ENCODE data around the gene UGCG.
"Not testable (repeated sequence)": the region's sequence is repeated elsewhere in the genome, so short reads cannot be mapped to it uniquely, and the experiment has no call there.

The UGCG gene

DNA sequence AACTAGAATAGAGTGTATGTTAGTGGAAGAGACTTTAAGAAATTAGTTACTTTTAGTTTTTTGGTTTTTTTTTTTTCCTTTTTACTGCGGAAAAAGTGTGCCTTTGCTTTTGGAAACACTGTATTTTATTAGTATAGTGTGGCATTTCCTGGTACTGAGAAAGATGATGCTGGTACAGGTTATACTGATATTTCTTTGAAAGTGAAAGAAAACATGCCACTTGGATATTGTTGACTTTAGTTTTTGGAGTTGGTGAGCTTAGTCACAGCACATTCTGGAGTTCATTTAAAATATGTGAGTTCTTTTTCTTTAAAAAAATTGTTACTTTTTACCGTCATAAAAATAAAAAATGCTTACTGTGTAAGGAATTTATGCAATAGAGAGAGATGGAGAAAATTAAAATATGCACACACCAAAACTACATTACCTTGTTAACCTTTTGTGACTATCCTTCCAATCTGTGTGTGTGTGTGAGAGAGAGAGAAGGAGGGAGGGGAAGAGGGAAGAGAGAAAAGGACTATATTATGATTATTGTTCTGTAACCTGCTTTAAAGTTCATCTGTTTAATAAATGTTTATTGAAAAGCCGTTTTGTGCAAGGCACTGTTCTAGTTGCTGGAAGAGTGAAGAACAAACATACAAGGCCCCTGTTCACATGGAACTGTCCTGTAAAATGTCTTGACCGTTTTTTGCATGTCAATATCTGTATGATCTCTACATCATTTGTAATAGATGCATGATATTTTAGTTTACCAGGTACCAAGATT lies 1.9 kb downstream of the UGCG start:
- no peak for DNase-seq (ENCODE audit: low read depth in 1 of 2, low spot score in 1 of 2)
- in situ Hi-C loops (cut with HindIII; ENCODE audit: low pct_unique_long_range_greater_than_20kb, low sequenced_read_pairs), result no loop called here
- no peak for TF ChIP-seq JUND (IDR thresholded peaks at IDR 0.05; ENCODE audit: low read depth)

- in situ Hi-C loops (cut with HindIII; ENCODE audit: low pct_unique_long_range_greater_than_20kb, low sequenced_read_pairs), result no loop called here
- TF ChIP-seq JUND (IDR thresholded peaks at IDR 0.05; ENCODE audit: low read depth), result no peak
- DNase-seq (ENCODE audit: low read depth in 1 of 2, low spot score in 1 of 2), result no peak
These were observed 3.7 kb downstream of the UGCG start for GRCh38 chr9:111900151-111900857.

- in situ Hi-C loops (cut with HindIII; ENCODE audit: low pct_unique_long_range_greater_than_20kb, low sequenced_read_pairs), result no loop called here
- no peak for TF ChIP-seq JUND (IDR thresholded peaks at IDR 0.05; ENCODE audit: low read depth)
- no peak for DNase-seq (ENCODE audit: low read depth in 1 of 2, low spot score in 1 of 2)
These were observed 4.4 kb downstream of the UGCG start for GRCh38 chr9:111900858-111901612.

GRCh38 chr9:111902391-111903139 lies 6.0 kb downstream of the UGCG start:
- in situ Hi-C loops (cut with HindIII; ENCODE audit: low pct_unique_long_range_greater_than_20kb, low sequenced_read_pairs), result no loop called here
- TF ChIP-seq JUND (IDR thresholded peaks at IDR 0.05; ENCODE audit: low read depth), result no peak
- DNase-seq (ENCODE audit: low read depth in 1 of 2, low spot score in 1 of 2), result no peak

DNA sequence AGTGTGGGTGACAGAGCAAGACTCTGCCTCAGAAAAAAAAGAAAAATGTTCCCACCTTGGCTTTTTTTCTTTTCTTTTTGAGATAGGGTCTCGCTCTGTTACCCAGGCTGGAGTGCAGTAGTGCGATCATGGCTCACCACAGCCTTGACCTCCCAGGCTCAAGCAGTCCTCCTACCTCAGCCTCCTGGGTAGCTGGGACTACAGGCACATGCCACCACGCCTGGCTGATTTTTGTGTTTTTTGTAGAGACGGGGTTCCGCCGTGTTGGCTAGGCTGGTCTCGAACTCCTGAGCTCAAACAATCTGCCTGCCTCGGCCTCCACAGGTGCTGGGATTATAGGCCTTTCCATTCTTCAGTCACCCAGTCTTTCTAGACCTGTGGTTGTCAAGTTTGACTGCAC lies 6.9 kb downstream of the UGCG start:
- DNase-seq (ENCODE audit: low read depth in 1 of 2, low spot score in 1 of 2); in situ Hi-C loops (cut with HindIII; ENCODE audit: low pct_unique_long_range_greater_than_20kb, low sequenced_read_pairs): not testable (repeated sequence)

GRCh38 chr9:111904026-111904425 lies 7.4 kb downstream of the UGCG start:
- DNase-seq (ENCODE audit: low read depth in 1 of 2, low spot score in 1 of 2), result no peak
- in situ Hi-C loops (cut with HindIII; ENCODE audit: low pct_unique_long_range_greater_than_20kb, low sequenced_read_pairs), result no loop called here
- no peak for TF ChIP-seq JUND (IDR thresholded peaks at IDR 0.05; ENCODE audit: low read depth)

DNA sequence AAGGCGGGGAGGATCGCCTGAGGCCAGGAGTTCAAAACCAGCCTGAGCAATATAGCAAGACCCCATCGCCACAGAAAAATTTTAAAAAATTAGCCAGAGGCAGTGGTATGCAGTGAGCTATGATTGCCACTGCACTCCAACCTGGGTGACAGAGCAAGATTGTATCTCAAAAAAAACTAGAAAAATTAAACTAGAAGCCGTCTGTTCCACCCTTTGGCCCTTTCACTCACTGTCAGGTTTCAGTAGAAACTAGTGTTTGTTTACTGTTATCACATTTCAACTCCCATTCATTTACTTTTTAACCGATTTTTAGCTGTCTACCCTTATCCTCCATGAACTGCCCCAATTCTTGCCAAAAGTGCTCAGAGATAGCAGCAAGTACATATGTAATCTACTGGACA lies 8.3 kb downstream of the UGCG start:
- no peak for TF ChIP-seq JUND (IDR thresholded peaks at IDR 0.05; ENCODE audit: low read depth)
- DNase-seq (ENCODE audit: low read depth in 1 of 2, low spot score in 1 of 2), result no peak
- in situ Hi-C loops (cut with HindIII; ENCODE audit: low pct_unique_long_range_greater_than_20kb, low sequenced_read_pairs), result no loop called here

- in situ Hi-C loops (cut with HindIII; ENCODE audit: low pct_unique_long_range_greater_than_20kb, low sequenced_read_pairs), result no loop called here
- DNase-seq (ENCODE audit: low read depth in 1 of 2, low spot score in 1 of 2), result no peak
- no peak for TF ChIP-seq JUND (IDR thresholded peaks at IDR 0.05; ENCODE audit: low read depth)
These were observed 10.5 kb downstream of the UGCG start for GRCh38 chr9:111907147-111907546.

- TF ChIP-seq JUND (IDR thresholded peaks at IDR 0.05; ENCODE audit: low read depth), result no peak
- in situ Hi-C loops (cut with HindIII; ENCODE audit: low pct_unique_long_range_greater_than_20kb, low sequenced_read_pairs), result no loop called here
- DNase-seq (ENCODE audit: low read depth in 1 of 2, low spot score in 1 of 2), result peak in 1 of 2 experiments; percentile 63
These were observed 12.8 kb downstream of the UGCG start for GRCh38 chr9:111909444-111909843.

DNA sequence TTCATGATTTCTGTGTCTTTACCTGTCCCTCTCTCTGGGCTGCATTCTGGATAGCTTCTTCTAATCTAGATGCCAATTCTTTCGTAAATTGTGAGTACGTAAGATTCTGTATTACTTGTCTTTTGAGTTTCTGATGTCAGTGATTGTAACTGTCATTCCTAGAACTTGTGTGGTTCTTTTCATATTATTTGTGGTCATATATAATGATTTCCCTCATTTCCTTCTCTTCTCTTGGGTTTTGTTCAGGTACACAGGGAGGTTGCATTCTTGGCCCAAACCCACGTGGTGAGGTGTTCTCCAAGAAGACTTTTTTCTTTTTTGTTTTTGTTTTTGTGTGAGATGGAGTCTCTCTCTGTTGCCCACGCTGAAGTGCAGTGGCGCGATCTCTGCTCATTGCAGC lies 13.8 kb downstream of the UGCG start:
- no peak for TF ChIP-seq JUND (IDR thresholded peaks at IDR 0.05; ENCODE audit: low read depth)
- in situ Hi-C loops (cut with HindIII; ENCODE audit: low pct_unique_long_range_greater_than_20kb, low sequenced_read_pairs), result no loop called here
- DNase-seq (ENCODE audit: low read depth in 1 of 2, low spot score in 1 of 2), result no peak

GRCh38 chr9:111913159-111913558 lies 16.5 kb downstream of the UGCG start:
- no peak for TF ChIP-seq JUND (IDR thresholded peaks at IDR 0.05; ENCODE audit: low read depth)
- in situ Hi-C loops (cut with HindIII; ENCODE audit: low pct_unique_long_range_greater_than_20kb, low sequenced_read_pairs), result no loop called here
- no peak for DNase-seq (ENCODE audit: low read depth in 1 of 2, low spot score in 1 of 2)

DNA sequence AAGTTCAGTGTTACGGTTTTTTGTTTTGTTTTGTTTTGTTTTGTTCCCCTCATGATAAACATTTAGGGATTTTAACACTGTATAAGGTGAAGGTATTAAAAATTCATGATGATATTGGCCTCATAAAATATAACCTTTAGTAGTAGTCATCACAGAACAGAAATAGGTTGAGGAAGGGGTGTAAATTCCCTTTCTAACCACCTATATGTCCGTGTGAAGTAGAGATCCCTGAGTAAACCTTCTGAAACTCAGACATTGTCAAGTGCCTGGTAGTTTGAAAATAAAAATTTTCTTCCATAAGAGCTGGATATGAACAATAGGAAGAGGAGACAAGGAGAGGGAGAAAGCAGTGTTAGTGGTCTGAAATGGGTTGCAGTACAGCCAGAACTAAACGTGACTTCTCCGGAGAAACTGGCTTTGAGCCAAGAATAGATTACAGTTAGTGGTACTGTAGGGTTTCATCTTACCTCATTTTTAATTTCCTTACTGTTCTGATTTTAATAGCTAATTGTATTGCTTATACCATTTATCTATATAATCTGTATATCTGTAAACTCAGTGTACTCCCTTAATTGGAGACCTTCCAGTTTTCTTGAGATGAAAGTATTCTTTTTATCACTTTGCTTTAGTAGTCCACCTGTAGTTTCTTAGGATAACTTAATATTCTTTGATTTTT lies 18.3 kb downstream of the UGCG start:
- DNase-seq (ENCODE audit: low read depth in 1 of 2, low spot score in 1 of 2), result peak in 1 of 2 experiments; percentile 47
- in situ Hi-C loops (cut with HindIII; ENCODE audit: low pct_unique_long_range_greater_than_20kb, low sequenced_read_pairs), result no loop called here
- no peak for TF ChIP-seq JUND (IDR thresholded peaks at IDR 0.05; ENCODE audit: low read depth)
